Spleen (tissue), 11 donors: Measurements from ENCODE around the gene TSNAX. TPM values are rescaled to one million over a fixed set of nuclear protein-coding genes. Genes with fewer than 3 reads are reported as not detected.

Experiments
- DNase-seq: peaks from one replicate; pipeline ENCODE4 v3.0.0-alpha.2; 2020
- H3K27ac ChIP-seq, 8 donors: fragments of 200-600 bp; sonication (generic) in 7 of 8; 1 replicate in 4 of 8; 2 replicates in 4 of 8; pipeline versions ENCODE4 v1.5.0 to v1.8.0; 2016 to 2021; ENCODE audit warnings: inconsistent platforms in 4 of 8, mild to moderate bottlenecking in 4 of 8, moderate library complexity in 1 of 8
- H3K27me3 ChIP-seq, 7 donors: fragments of 200-600 bp; sonication (generic) in 6 of 7; replicated peaks in 1 of 7; 1 replicate in 4 of 7; 2 replicates in 3 of 7; pipeline versions ENCODE4 v1.5.0 to v1.8.0; 2016 to 2021; ENCODE audit warnings: inconsistent platforms in 3 of 7, mild to moderate bottlenecking in 1 of 7
- H3K36me3 ChIP-seq, 6 donors: fragments of 200-600 bp; sonication (generic) in 5 of 6; 1 replicate in 4 of 6; 2 replicates in 2 of 6; pipeline versions ENCODE4 v1.5.0 to v1.8.0; 2016 to 2021; ENCODE audit warnings: inconsistent platforms in 2 of 6
- H3K4me1 ChIP-seq, 6 donors: fragments of 200-600 bp; sonication (generic) in 5 of 6; 1 replicate in 3 of 6; 2 replicates in 3 of 6; pipeline versions ENCODE4 v1.5.0 to v1.8.0; 2016 to 2021; ENCODE audit warnings: inconsistent platforms in 3 of 6
- H3K4me3 ChIP-seq, 8 donors: fragments of 200-600 bp; sonication (generic) in 7 of 8; 1 replicate in 4 of 8; 2 replicates in 4 of 8; pipeline versions ENCODE4 v1.5.0 to v1.8.0; 2016 to 2021; ENCODE audit warnings: inconsistent platforms in 4 of 8, mild to moderate bottlenecking in 4 of 8, moderate library complexity in 2 of 8
- H3K9me3 ChIP-seq, 8 donors: fragments of 200-600 bp; sonication (generic) in 7 of 8; 1 replicate in 4 of 8; 2 replicates in 4 of 8; pipeline versions ENCODE4 v1.5.0 to v1.8.0; 2016 to 2021; ENCODE audit warnings: inconsistent platforms in 4 of 8
- CTCF ChIP-seq, 11 experiments: fragments of 200-600 bp in 7 of 11; fragments of 450-650 bp in 4 of 11; sonication (generic) in 4 of 11; IDR thresholded peaks in 8 of 11; conservative IDR thresholded peaks in 3 of 11; 1 replicate in 7 of 11; 2 replicates in 4 of 11; pipeline versions ENCODE4 v1.4.0 to v1.8.0; 2016 to 2021; ENCODE audit warnings: antibody characterized with exemption in 11 of 11, inconsistent platforms in 4 of 11, mild to moderate bottlenecking in 1 of 11
- POLR2A ChIP-seq, 3 donors: fragments of 450-650 bp; IDR thresholded peaks; one replicate each; pipeline ENCODE4 v1.5.1; 2017; ENCODE audit warnings: antibody characterized with exemption in 3 of 3, mild to moderate bottlenecking in 1 of 3
- POLR2AphosphoS5 ChIP-seq, 3 donors: sonication (generic); formaldehyde crosslinking; IDR thresholded peaks; one replicate each; pipeline ENCODE4 v1.5.1; 2017; ENCODE audit warnings: antibody characterized with exemption in 3 of 3
- WGBS, 5 donors: extraction: QIAGEN DNeasy Blood & Tissue Kit in 3 of 5; methylation state at CpG; one replicate each; pipeline versions ENCODE4 v1.1.5 to v1.1.7; 2013 to 2018; 5-methylcytosine and 5-hydroxymethylcytosine counted together
- intact Hi-C: fragments of 100-400 bp; cut with DNase I; formaldehyde crosslinking; loops from one replicate; pipeline ENCODE4 v1.15.0; 2023; ENCODE audit warnings: low total_unique reads
- polyA plus RNA-seq, 3 donors: library from polyadenylated mRNA; stranded (reverse); fragments of 200-250 nt; gene quantifications; one replicate each; pipeline ENCODE4 v1.2.1, GENCODE V29; 2013
- total RNA-seq, 7 donors: library from RNA; depleted of rRNA in 3 of 7; stranded (reverse); fragments of >200 nt in 3 of 7; fragmentation: NEBNext Ultra II Directional in 4 of 7; extraction: Animal tissue kit (Norgen Biotek cat#: 25700) in 4 of 7; gene quantifications; one replicate each; pipeline versions ENCODE4 v1.1.0 to v1.2.1, GENCODE V29; 2016 to 2021
- donor health status: healthy with polysubstance abuse.
- donor health status: DM: no; HTN: no; CAD: no; lungs with moderate emphysema.
- donor health status: DM: no; HTN: no; CAD: no.
- donor health status: Bipolar disorder and iron deficiency.
- donor health status: healthy.
- donor health status: DM: no; HTN: no; CAD: no.
- donor health status: DM: yes; HTN: yes; CAD: no.

TSNAX gene
- total and polyA plus RNA-seq, 10 donors: 14.0 to 61.8 (median 48.0) TPM

DNA sequence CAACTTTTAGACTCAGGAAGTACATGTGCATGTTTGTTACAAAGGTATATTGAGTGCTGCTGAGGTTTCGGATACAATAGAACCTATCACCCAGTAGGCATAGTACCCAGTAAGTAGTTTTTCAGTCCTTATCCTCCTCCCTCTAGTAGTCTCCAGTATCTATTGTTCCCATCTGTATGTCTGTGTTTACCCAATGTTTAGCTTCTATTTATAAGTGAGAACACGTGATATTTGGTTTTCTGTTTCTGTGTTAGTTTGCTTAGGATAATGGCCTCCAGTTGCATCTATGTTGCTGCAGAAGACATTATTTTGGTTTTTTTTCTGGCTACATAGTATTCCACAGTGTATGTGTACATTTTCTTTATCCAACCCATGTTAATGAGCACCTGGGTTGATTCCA, 47.2 kb upstream of the TSNAX start:
- H3K27me3 ChIP-seq: no peaks in the 10 kb centered on the region
- H3K36me3 ChIP-seq: no peaks in the 10 kb centered on the region
- no peak for DNase-seq
- peaks cover 0 to 6% (median 0%) of the 10 kb centered on the region in 8 donors for H3K9me3 ChIP-seq
- intact Hi-C loops: no loop called here
- WGBS, 5 donors: 87 to 95% (median 93%) methylated on average over 2 of the region's 2 CpGs
- no peaks in the 10 kb centered on the region for H3K4me1 ChIP-seq
- TF ChIP-seq POLR2AphosphoS5 (IDR thresholded peaks at IDR 0.05) (no peak), POLR2A (IDR thresholded peaks at IDR 0.05) (no peak), CTCF (IDR thresholded peaks at IDR 0.05 in 8 of 11, conservative IDR thresholded peaks at IDR 0.05 in 3 of 11) (no peak)
- no peak overlapping the region for H3K27ac ChIP-seq
- H3K4me3 ChIP-seq: no peak overlapping the region

GRCh38 chr1:231485029-231485784, 43.3 kb upstream of the TSNAX start:
- H3K27ac ChIP-seq: no peak overlapping the region
- DNase-seq: no peak
- no peak overlapping the region for H3K4me3 ChIP-seq
- H3K4me1 ChIP-seq: no peaks in the 10 kb centered on the region
- intact Hi-C loops: no loop called here
- H3K9me3 ChIP-seq: peaks cover 0 to under 1% (median 0%) of the 10 kb centered on the region in 8 donors
- 79 to 88% (median 84%) methylated on average over 6 of the region's 6 CpGs for WGBS, 5 donors
- H3K36me3 ChIP-seq: no peaks in the 10 kb centered on the region
- H3K27me3 ChIP-seq: no peaks in the 10 kb centered on the region
- TF ChIP-seq CTCF (IDR thresholded peaks at IDR 0.05 in 8 of 11, conservative IDR thresholded peaks at IDR 0.05 in 3 of 11): no peak
- no peak for TF ChIP-seq POLR2AphosphoS5 (IDR thresholded peaks at IDR 0.05)
- no peak for TF ChIP-seq POLR2A (IDR thresholded peaks at IDR 0.05)

- Histone ChIP-seq H3K4me1 (no peaks in the 10 kb centered on the region), H3K27ac (no peak overlapping the region), H3K27me3 (no peaks in the 10 kb centered on the region), H3K9me3 (no peaks in the 10 kb centered on the region), H3K36me3 (no peaks in the 10 kb centered on the region), H3K4me3 (no peak overlapping the region)
- intact Hi-C loops: no loop called here
- WGBS, 5 donors: 59 to 83% (median 64%) methylated on average over 1 of the region's 1 CpG
- TF ChIP-seq CTCF (IDR thresholded peaks at IDR 0.05 in 8 of 11, conservative IDR thresholded peaks at IDR 0.05 in 3 of 11) (no peak), POLR2A (IDR thresholded peaks at IDR 0.05) (no peak)
- no peak for DNase-seq
These were observed 41.5 kb upstream of the TSNAX start for GRCh38 chr1:231487019-231487418.

- TF ChIP-seq POLR2A (IDR thresholded peaks at IDR 0.05) (no peak), CTCF (IDR thresholded peaks at IDR 0.05 in 8 of 11, conservative IDR thresholded peaks at IDR 0.05 in 3 of 11) (no peak), POLR2AphosphoS5 (IDR thresholded peaks at IDR 0.05) (no peak)
- Histone ChIP-seq H3K27ac (no peak overlapping the region), H3K36me3 (no peaks in the 10 kb centered on the region), H3K9me3 (no peaks in the 10 kb centered on the region), H3K4me1 (no peaks in the 10 kb centered on the region), H3K4me3 (no peak overlapping the region), H3K27me3 (no peaks in the 10 kb centered on the region)
- no peak for DNase-seq
- intact Hi-C loops: no loop called here
- 96 to 99% (median 97%) methylated on average over 3 of the region's 3 CpGs for WGBS, 5 donors
These were observed 40.6 kb upstream of the TSNAX start for GRCh38 chr1:231487910-231488309.
